AG04449 (cell line): ENCODE results near the gene STAT1.

ENCODE experiments used
- CTCF ChIA-PET: fragments of 350-600 bp; formaldehyde crosslinking; extraction: SDS; loops from one replicate; lab custom pipeline; 2021; ENCODE audit warnings: antibody characterized with exemption; lab: Yijun Ruan, JAX
- POLR2A ChIA-PET: fragments of 400-600, 350-600 bp; formaldehyde crosslinking; extraction: SDS; loops from one replicate; lab custom pipeline; 2020; ENCODE audit warnings: antibody characterized with exemption, inconsistent platforms; lab: Yijun Ruan, JAX
- DNase-seq: peaks from one replicate; pipeline ENCODE4 v3.0.0-alpha.2; 2010; ENCODE audit warnings: low read depth, low spot score
- H3K4me3 ChIP-seq: 2 replicates; pipeline ENCODE4 v1.5.1; 2011; ENCODE audit warnings: low read depth, mild to moderate bottlenecking, control low read depth, low read length
- TF ChIP-seq, protein P1 (sequence below): IDR thresholded peaks from one replicate; pipeline ENCODE4 v1.5.1; 2011; ENCODE audit warnings: mild to moderate bottlenecking, moderate library complexity, low read length, control low read depth, inconsistent platforms; ENCODE audit not compliant: insufficient read depth; ENCODE audit errors: missing control alignments

STAT1 gene

DNA sequence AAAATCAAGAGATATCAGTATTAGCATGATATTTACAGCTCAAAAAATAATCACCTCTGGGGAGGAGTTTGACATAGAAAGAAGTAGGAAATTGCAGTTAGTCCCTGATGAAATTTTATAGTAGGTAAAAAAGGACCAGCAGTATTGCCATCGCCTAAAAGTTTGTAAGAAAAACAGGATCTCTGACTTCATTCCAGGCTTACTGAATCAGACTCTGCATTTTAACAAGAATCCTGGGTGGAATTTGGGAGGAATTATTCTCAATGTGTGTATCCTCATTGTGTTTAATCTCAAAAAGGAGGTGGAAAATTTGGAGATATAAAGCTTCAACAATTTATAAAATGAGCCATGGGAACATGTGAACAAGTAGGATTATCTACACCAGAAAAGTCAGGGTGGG is 31.2 kb upstream of the STAT1 start:
- TF ChIP-seq, protein P1, sequence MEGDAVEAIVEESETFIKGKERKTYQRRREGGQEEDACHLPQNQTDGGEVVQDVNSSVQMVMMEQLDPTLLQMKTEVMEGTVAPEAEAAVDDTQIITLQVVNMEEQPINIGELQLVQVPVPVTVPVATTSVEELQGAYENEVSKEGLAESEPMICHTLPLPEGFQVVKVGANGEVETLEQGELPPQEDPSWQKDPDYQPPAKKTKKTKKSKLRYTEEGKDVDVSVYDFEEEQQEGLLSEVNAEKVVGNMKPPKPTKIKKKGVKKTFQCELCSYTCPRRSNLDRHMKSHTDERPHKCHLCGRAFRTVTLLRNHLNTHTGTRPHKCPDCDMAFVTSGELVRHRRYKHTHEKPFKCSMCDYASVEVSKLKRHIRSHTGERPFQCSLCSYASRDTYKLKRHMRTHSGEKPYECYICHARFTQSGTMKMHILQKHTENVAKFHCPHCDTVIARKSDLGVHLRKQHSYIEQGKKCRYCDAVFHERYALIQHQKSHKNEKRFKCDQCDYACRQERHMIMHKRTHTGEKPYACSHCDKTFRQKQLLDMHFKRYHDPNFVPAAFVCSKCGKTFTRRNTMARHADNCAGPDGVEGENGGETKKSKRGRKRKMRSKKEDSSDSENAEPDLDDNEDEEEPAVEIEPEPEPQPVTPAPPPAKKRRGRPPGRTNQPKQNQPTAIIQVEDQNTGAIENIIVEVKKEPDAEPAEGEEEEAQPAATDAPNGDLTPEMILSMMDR, result no peak
- DNase-seq, result no peak
- H3K4me3 ChIP-seq, result no peak overlapping the region
- ChIA-PET CTCF (interaction anchor here (1.1 to 13.7 kb wide), 2 partner anchors 10 to 118 kb away, joined by 3 to 542 read pairs; no protein-coding TSS in a partner anchor), POLR2A (no interaction called here)

DNA sequence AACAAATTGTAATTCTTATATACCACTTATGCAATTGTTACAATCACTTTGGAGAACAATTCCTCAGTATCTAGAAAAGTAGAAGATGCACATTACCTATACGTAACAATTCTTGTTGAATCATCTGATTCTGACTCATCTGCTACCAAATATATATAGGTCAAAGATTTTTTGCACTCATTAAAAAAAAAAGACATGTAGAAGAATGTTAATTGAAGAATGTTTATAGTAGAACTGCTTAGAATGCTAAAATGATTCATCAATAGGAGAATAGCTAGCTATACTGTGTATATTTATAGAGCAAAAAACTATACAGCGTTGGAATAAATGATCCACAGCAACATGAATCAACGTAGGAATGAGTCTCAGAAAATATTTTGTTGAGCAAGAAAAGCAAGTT is 29.5 kb upstream of the STAT1 start:
- H3K4me3 ChIP-seq, result no peak overlapping the region
- TF ChIP-seq, protein P1, result no peak
- DNase-seq, result peak; percentile 59
- POLR2A ChIA-PET, result interaction anchor here (0.6 kb wide), 1 partner anchor 38 kb away, joined by 3 read pairs; no protein-coding TSS in a partner anchor
- CTCF ChIA-PET, result interaction anchor here (1.0 to 13.7 kb wide), 2 partner anchors 9 to 120 kb away, joined by 4 to 542 read pairs; no protein-coding TSS in a partner anchor

DNA sequence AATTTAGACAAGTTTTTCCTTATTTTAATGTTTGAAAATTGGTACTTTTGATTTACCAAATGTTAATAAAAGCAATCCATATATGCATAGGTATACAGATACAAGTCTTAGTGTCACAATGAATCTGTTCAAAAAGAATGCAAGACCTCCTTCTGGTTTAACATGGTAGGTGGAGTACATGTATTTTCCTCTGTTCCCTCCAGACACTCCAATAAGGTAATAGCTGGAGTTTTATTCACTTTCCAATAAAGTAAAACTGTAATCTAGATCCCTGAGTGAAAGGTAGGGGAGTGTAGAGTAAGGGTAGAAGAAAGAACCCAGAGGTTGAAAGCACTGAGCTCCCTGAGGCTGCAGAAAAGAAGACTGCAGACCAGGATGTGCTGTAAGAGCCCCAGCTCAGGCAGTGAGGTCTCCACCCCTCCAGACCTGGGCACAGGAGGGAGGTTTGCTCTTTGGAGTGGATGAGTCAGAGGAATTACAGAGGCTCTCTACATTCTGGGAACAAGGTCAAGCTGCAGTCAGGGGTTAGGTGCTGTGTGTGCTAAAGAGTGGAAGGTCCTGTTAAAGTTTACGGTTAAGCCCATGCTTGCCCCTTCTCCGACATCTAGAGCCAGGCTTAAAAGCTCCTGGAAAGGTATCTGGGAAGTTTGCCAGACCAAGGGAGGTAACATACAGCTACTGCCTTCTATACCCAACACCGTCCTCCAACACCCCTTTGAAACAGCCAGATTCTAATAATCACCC is 27.6 kb upstream of the STAT1 start:
- ChIA-PET POLR2A (no interaction called here), CTCF (interaction anchor here (0.7 to 5.2 kb wide), 3 partner anchors 10 to 45 kb away, joined by 4 to 44 read pairs (median 5); no protein-coding TSS in a partner anchor)
- no peak for DNase-seq

DNA sequence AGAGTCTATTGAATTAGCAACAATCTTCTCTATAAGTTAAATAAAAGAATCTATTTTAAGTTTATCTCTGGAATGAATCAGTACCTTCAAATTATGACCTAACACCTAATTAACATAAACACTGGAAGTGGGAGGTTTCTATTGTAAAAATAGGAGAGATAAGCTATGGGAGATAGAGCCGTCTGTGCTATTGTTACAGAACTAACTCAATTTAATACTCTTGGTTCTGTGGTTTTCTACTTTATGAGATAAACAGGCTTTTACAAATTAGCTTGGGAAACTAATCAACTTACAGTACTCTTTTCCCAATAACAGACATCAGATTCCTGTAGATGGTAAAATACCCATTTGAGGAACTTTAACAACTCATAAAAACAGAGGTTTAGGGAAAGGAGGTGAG is 25.6 kb upstream of the STAT1 start:
- ChIA-PET POLR2A (no interaction called here), CTCF (interaction anchor here (1.0 to 5.2 kb wide), 4 partner anchors 10 to 116 kb away, joined by 3 to 44 read pairs (median 8); no protein-coding TSS in a partner anchor)
- TF ChIP-seq, protein P1, result no peak
- DNase-seq, result no peak
- H3K4me3 ChIP-seq, result no peak overlapping the region

More for the DNA sequence above, 27.6 kb upstream of the STAT1 start:
- TF ChIP-seq, protein P1, result no peak
- H3K4me3 ChIP-seq, result no peak overlapping the region

DNA sequence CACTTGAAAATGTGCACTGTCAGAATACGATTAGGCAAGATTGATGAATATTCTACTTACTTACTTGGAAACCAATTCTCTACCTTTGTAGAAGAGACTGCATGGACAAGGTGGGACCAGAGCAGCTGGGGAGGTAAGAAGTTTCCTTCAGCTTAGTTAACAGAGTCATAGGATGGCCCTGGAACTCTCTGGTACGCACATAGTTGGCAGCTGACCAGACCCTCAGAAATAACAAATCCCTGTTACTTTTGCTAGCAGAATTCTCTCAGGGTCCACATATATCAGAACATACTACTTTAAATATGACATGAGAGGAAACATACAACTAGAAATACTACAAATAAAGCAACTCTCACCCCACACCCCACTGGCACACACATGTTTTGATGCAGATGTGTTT is 24.8 kb upstream of the STAT1 start:
- TF ChIP-seq, protein P1, result no peak
- ChIA-PET POLR2A (interaction anchor here (0.8 to 1.4 kb wide), 2 partner anchors 18 to 76 kb away, joined by 3 to 6 read pairs; no protein-coding TSS in a partner anchor), CTCF (interaction anchor here (1.3 to 5.2 kb wide), 3 partner anchors 9 to 116 kb away, joined by 7 to 44 read pairs (median 13); no protein-coding TSS in a partner anchor)
- no peak overlapping the region for H3K4me3 ChIP-seq
- no peak for DNase-seq

DNA sequence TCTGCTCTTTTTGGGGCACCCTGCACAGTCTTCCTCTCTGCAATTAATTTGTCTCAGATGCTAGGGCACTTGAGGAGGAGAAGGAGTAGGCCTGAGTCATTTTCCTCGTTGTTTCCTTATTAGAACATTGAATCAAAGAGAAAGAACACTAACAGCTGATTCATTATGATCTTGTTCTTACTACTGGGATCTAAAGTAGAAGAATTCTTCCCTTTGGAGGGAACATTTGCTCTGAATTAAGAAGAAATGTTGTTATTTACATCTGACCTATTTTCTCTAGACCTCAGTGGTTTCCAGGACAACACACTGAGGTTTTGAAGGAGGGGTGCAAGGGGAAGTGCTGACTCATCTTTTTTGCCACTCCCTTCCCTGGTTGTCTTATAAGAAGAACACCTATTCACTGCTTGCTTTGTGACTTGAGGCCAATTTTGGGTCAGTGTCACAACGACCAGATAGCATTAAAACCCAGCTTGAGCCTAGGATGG is 24.3 kb upstream of the STAT1 start:
- DNase-seq, result no peak
- H3K4me3 ChIP-seq, result no peak overlapping the region
- POLR2A ChIA-PET, result interaction anchor here (0.8 to 1.4 kb wide), 3 partner anchors 12 to 77 kb away, joined by 3 to 6 read pairs (median 3); no protein-coding TSS in a partner anchor
- TF ChIP-seq, protein P1, result no peak
- CTCF ChIA-PET, result interaction anchor here (1.0 to 5.2 kb wide), 5 partner anchors 9 to 117 kb away, joined by 3 to 44 read pairs (median 7); no protein-coding TSS in a partner anchor
